HCT116 (cell line): ENCODE data around the gene SHISAL2B. TPM values are rescaled to one million over a fixed set of nuclear protein-coding genes. Genes with fewer than 3 reads are reported as not detected.
"Not testable (repeated sequence)": the region's sequence is repeated elsewhere in the genome, so short reads cannot be mapped to it uniquely, and the experiment has no call there.

Experiments
- ATAC-seq: fragments of 200-7000 bp; cut with Tn5 transposase; 2 replicates; pipeline ENCODE4 v1.9.1; 2020; ENCODE audit warnings: mild to moderate bottlenecking, moderate library complexity
- BruUV-seq: library from RNA; stranded (reverse); fragments of 400-500 nt; replicated peaks from 2 replicates; lab custom pipeline; 2021; lab: Mats Ljungman, UMichigan
- CTCF ChIA-PET: fragments of 300-600 bp; sonication (Branson Sonifier 250); formaldehyde crosslinking; loops from one replicate; lab custom pipeline; 2021; ENCODE audit warnings: antibody characterized with exemption; lab: Charles Lee
- POLR2A ChIA-PET: fragments of 300-600, 350-600 bp; sonication (Branson Sonifier 250); formaldehyde crosslinking; loops from one replicate; lab custom pipeline; 2021; ENCODE audit warnings: antibody characterized with exemption; lab: Charles Lee
- RAD21 ChIA-PET, 2 experiments: fragments of 300-600 bp; sonication (Branson Sonifier 250); formaldehyde crosslinking; loops; one replicate each; lab custom pipeline; 2023; ENCODE audit warnings: low total read pairs in 2 of 2; ENCODE audit not compliant: uncharacterized antibody in 2 of 2, unreplicated experiment in 2 of 2, low non-redundant PET in 1 of 2; lab: Charles Lee
- DNase-seq: peaks from one replicate; pipeline ENCODE4 v3.0.0-alpha.2; 2010; ENCODE audit warnings: low read depth, low spot score
- H2AFZ ChIP-seq: fragments of 200-600 bp; shearing (Covaris generic), sonication (generic); 2 replicates; pipeline ENCODE4 v1.6.1; 2017; ENCODE audit warnings: low read depth, mixed run types, mixed read lengths, antibody characterized with exemption, low read length; ENCODE audit not compliant: poor library complexity, severe bottlenecking
- H3K27ac ChIP-seq: 2 replicates; pipeline ENCODE4 v1.5.1; 2012; ENCODE audit warnings: low read depth, low read length
- H3K27me3 ChIP-seq: fragments of 200-600 bp; sonication (generic); 2 replicates; pipeline ENCODE4 v1.6.1; 2016; ENCODE audit warnings: mixed run types, low read length, mixed read lengths; ENCODE audit not compliant: insufficient read depth
- H3K36me3 ChIP-seq, 2 experiments: fragments of 200-500 bp in 1 of 2; fragments of 200-600 bp in 1 of 2; sonication (Bioruptor generic) in 1 of 2; sonication (generic) in 1 of 2; 2 replicates each; pipeline versions ENCODE4 v1.5.1 to v1.6.1; 2014 to 2016; ENCODE audit warnings: low read length in 2 of 2, inconsistent platforms in 1 of 2, mixed read lengths in 1 of 2, mixed run types in 1 of 2; ENCODE audit not compliant: insufficient read depth in 2 of 2, control insufficient read depth in 1 of 2
- H3K4me1 ChIP-seq, 2 experiments: fragments of 200-600 bp in 1 of 2; sonication (generic) in 1 of 2; 2 replicates each; pipeline versions ENCODE4 v1.5.1 to v1.6.1; 2012 to 2017; ENCODE audit warnings: low read length in 2 of 2, inconsistent platforms in 1 of 2, mild to moderate bottlenecking in 1 of 2, mixed read lengths in 1 of 2, mixed run types in 1 of 2, moderate library complexity in 1 of 2; ENCODE audit not compliant: insufficient read depth in 2 of 2, control insufficient read depth in 1 of 2
- H3K4me2 ChIP-seq: fragments of 200-600 bp; sonication (generic); 2 replicates; pipeline ENCODE4 v1.6.1; 2017; ENCODE audit warnings: mixed run types, low read length, mixed read lengths
- H3K4me3 ChIP-seq, 2 experiments: fragments of 200-600 bp in 1 of 2; sonication (generic) in 1 of 2; replicated peaks in 1 of 2; 2 replicates each; pipeline ENCODE4 v1.5.1; 2011 to 2016; ENCODE audit warnings: low read length in 2 of 2, control low read depth in 1 of 2, low read depth in 1 of 2, mild to moderate bottlenecking in 1 of 2, mixed read lengths in 1 of 2, mixed run types in 1 of 2
- H3K79me2 ChIP-seq: fragments of 200-600 bp; sonication (generic); 2 replicates; pipeline ENCODE4 v1.6.1; 2017; ENCODE audit warnings: mild to moderate bottlenecking, mixed run types, low read length, moderate library complexity, mixed read lengths; ENCODE audit not compliant: insufficient read depth
- H3K9ac ChIP-seq: fragments of 200-600 bp; sonication (generic); 2 replicates; pipeline ENCODE4 v1.6.1; 2016; ENCODE audit warnings: low read length, mixed read lengths
- H3K9me2 ChIP-seq: fragments of 200-600 bp; sonication (generic), shearing (Covaris generic); 2 replicates; pipeline ENCODE4 v1.6.1; 2017; ENCODE audit warnings: mixed run types, mild to moderate bottlenecking, moderate library complexity; ENCODE audit not compliant: insufficient read depth
- H3K9me3 ChIP-seq, 2 experiments: fragments of 200-500 bp in 1 of 2; fragments of 200-600 bp in 1 of 2; sonication (Bioruptor generic) in 1 of 2; sonication (generic) in 1 of 2; 2 replicates each; pipeline ENCODE4 v1.6.1; 2014 to 2017; ENCODE audit warnings: low read length in 2 of 2, mixed read lengths in 2 of 2, inconsistent platforms in 1 of 2, low read depth in 1 of 2, mild to moderate bottlenecking in 1 of 2, mixed run types in 1 of 2, moderate library complexity in 1 of 2; ENCODE audit not compliant: control insufficient read depth in 1 of 2, insufficient read depth in 1 of 2
- H4K20me1 ChIP-seq: fragments of 200-600 bp; sonication (generic), shearing (Covaris generic); 2 replicates; pipeline ENCODE4 v1.6.1; 2017; ENCODE audit warnings: mixed run types, mild to moderate bottlenecking, moderate library complexity; ENCODE audit not compliant: insufficient read depth
- CEBPB ChIP-seq: IDR thresholded peaks from 2 replicates; pipeline ENCODE4 v1.6.1; 2012; ENCODE audit warnings: low read depth
- EGR1 ChIP-seq: IDR thresholded peaks from 2 replicates; pipeline ENCODE4 v1.6.1; 2012; ENCODE audit warnings: low read depth
- ELF1 ChIP-seq: IDR thresholded peaks from 2 replicates; pipeline ENCODE4 v1.6.1; 2012; ENCODE audit warnings: low read depth, borderline replicate concordance
- EZH2 ChIP-seq: fragments of 200-600 bp; sonication (generic); IDR thresholded peaks from 2 replicates; pipeline ENCODE4 v1.6.1; 2017; ENCODE audit warnings: antibody characterized with exemption, mixed run types
- EZH2phosphoT487 ChIP-seq: fragments of 200-600 bp; IDR thresholded peaks from 2 replicates; pipeline ENCODE4 v1.6.1; 2018; ENCODE audit warnings: antibody characterized with exemption, borderline replicate concordance
- FOSL1 ChIP-seq: IDR thresholded peaks from 2 replicates; pipeline ENCODE4 v1.6.1; 2012; ENCODE audit warnings: low read depth
- JUND ChIP-seq: IDR thresholded peaks from 2 replicates; pipeline ENCODE4 v1.6.1; 2012
- POLR2A ChIP-seq: IDR thresholded peaks from 2 replicates; pipeline ENCODE4 v1.7.0; 2011; ENCODE audit warnings: borderline replicate concordance; ENCODE audit not compliant: insufficient read depth, insufficient read length; ENCODE audit errors: extremely low read depth
- SP1 ChIP-seq: IDR thresholded peaks from 2 replicates; pipeline ENCODE4 v1.6.1; 2012; ENCODE audit warnings: low read depth
- SRF ChIP-seq: IDR thresholded peaks from 2 replicates; pipeline ENCODE4 v1.6.1; 2012; ENCODE audit warnings: low read depth
- YY1 ChIP-seq: IDR thresholded peaks from 2 replicates; pipeline ENCODE4 v1.6.1; 2011; ENCODE audit warnings: low read length, low read depth, moderate library complexity, mild to moderate bottlenecking; ENCODE audit not compliant: insufficient replicate concordance; ENCODE audit errors: extremely low read depth
- ZNF274 ChIP-seq: fragments of 200-500 bp; sonication (Bioruptor generic); IDR thresholded peaks from 2 replicates; pipeline ENCODE4 v1.6.1; 2014; ENCODE audit warnings: mild to moderate bottlenecking, low read depth, low read length, inconsistent platforms
- intact Hi-C: fragments of 100-400 bp; cut with micrococcal nuclease; formaldehyde crosslinking; loops from 2 replicates; pipeline ENCODE4 v1.10.0; 2022
- total RNA-seq: library from RNA; stranded (reverse); gene quantifications from one replicate; pipeline ENCODE4 v1.2.1, GENCODE V29; 2021; ENCODE audit not compliant: unreplicated experiment
- TF ChIP-seq, protein P1 (sequence below), 3 experiments: fragments of 200-600 bp in 1 of 3; sonication (generic) in 1 of 3; IDR thresholded peaks in 2 of 3; conservative IDR thresholded peaks in 1 of 3; 2 replicates each; pipeline ENCODE4 v1.5.1; 2012 to 2017; ENCODE audit warnings: low read depth in 2 of 3, low read length in 2 of 3, antibody characterized with exemption in 1 of 3, borderline replicate concordance in 1 of 3, control low read depth in 1 of 3, mild to moderate bottlenecking in 1 of 3, mixed read lengths in 1 of 3, mixed run types in 1 of 3, moderate library complexity in 1 of 3; ENCODE audit not compliant: insufficient read depth in 1 of 3
- TF ChIP-seq, protein P2 (sequence below): IDR thresholded peaks from 2 replicates; pipeline ENCODE4 v1.6.1; 2012; ENCODE audit warnings: low read depth

The SHISAL2B gene
- total RNA-seq, 1 experiment from 2014 or later, result not detected

DNA sequence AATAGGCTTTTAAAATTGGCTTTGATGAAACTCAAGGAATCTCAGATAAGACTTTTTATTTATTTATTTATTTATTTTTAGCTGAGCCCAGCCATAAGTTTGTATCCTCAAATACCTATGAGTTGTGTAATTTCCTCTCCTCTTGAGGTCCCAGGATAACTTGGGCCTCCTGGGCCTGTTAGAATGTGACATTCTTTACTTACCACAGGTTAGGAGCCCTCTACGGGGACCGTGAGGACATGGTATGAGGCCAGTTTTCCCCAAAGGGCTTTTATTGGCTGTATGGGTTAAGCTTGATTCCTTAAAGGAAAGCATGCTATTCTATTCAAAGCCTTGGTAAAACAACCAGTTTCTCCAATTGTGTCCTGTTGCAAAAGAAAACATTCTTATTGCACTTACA, 16.9 kb downstream of the SHISAL2B start:
- BruUV-seq, result no TSS peak
- H3K9ac ChIP-seq, result no peak overlapping the region
- H3K4me3 ChIP-seq, result no peak overlapping the region
- no peaks in the 10 kb centered on the region for H3K36me3 ChIP-seq
- H3K27me3 ChIP-seq, result no peaks in the 10 kb centered on the region
- no peaks in the 10 kb centered on the region for H3K9me2 ChIP-seq
- H3K79me2 ChIP-seq, result no peaks in the 10 kb centered on the region
- ChIA-PET CTCF (no interaction called here), RAD21 (no interaction called here), POLR2A (no interaction called here)
- intact Hi-C loops, result no loop called here
- no peaks in the 10 kb centered on the region for H3K4me1 ChIP-seq
- no peak overlapping the region for H3K27ac ChIP-seq
- TF ChIP-seq, protein P1, sequence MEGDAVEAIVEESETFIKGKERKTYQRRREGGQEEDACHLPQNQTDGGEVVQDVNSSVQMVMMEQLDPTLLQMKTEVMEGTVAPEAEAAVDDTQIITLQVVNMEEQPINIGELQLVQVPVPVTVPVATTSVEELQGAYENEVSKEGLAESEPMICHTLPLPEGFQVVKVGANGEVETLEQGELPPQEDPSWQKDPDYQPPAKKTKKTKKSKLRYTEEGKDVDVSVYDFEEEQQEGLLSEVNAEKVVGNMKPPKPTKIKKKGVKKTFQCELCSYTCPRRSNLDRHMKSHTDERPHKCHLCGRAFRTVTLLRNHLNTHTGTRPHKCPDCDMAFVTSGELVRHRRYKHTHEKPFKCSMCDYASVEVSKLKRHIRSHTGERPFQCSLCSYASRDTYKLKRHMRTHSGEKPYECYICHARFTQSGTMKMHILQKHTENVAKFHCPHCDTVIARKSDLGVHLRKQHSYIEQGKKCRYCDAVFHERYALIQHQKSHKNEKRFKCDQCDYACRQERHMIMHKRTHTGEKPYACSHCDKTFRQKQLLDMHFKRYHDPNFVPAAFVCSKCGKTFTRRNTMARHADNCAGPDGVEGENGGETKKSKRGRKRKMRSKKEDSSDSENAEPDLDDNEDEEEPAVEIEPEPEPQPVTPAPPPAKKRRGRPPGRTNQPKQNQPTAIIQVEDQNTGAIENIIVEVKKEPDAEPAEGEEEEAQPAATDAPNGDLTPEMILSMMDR (IDR thresholded peaks at IDR 0.05 in 2 of 3, conservative IDR thresholded peaks at IDR 0.05 in 1 of 3; ENCODE audit: borderline replicate concordance in 1 of 3, insufficient read depth in 1 of 3, low read depth in 2 of 3, low read length in 2 of 3), result no peak
- no peak for TF ChIP-seq SP1
- TF ChIP-seq, protein P2, sequence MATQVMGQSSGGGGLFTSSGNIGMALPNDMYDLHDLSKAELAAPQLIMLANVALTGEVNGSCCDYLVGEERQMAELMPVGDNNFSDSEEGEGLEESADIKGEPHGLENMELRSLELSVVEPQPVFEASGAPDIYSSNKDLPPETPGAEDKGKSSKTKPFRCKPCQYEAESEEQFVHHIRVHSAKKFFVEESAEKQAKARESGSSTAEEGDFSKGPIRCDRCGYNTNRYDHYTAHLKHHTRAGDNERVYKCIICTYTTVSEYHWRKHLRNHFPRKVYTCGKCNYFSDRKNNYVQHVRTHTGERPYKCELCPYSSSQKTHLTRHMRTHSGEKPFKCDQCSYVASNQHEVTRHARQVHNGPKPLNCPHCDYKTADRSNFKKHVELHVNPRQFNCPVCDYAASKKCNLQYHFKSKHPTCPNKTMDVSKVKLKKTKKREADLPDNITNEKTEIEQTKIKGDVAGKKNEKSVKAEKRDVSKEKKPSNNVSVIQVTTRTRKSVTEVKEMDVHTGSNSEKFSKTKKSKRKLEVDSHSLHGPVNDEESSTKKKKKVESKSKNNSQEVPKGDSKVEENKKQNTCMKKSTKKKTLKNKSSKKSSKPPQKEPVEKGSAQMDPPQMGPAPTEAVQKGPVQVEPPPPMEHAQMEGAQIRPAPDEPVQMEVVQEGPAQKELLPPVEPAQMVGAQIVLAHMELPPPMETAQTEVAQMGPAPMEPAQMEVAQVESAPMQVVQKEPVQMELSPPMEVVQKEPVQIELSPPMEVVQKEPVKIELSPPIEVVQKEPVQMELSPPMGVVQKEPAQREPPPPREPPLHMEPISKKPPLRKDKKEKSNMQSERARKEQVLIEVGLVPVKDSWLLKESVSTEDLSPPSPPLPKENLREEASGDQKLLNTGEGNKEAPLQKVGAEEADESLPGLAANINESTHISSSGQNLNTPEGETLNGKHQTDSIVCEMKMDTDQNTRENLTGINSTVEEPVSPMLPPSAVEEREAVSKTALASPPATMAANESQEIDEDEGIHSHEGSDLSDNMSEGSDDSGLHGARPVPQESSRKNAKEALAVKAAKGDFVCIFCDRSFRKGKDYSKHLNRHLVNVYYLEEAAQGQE, result no peak
- TF ChIP-seq EZH2, result no peak
- TF ChIP-seq EGR1, result no peak
- no peak for TF ChIP-seq ELF1
- no peak for TF ChIP-seq SRF
- no peak for TF ChIP-seq YY1
- TF ChIP-seq ZNF274, result no peak
- TF ChIP-seq FOSL1, result no peak
- TF ChIP-seq JUND, result no peak
- no peak for TF ChIP-seq CEBPB
- no peak for TF ChIP-seq POLR2A
- no peak for TF ChIP-seq EZH2phosphoT487
- no peaks in the 10 kb centered on the region for H3K9me3 ChIP-seq
- no peaks in the 10 kb centered on the region for H4K20me1 ChIP-seq
- DNase-seq (no peak), ATAC-seq (no peak)
- H2AFZ ChIP-seq, result no peak overlapping the region
- H3K4me2 ChIP-seq, result no peak overlapping the region

DNA sequence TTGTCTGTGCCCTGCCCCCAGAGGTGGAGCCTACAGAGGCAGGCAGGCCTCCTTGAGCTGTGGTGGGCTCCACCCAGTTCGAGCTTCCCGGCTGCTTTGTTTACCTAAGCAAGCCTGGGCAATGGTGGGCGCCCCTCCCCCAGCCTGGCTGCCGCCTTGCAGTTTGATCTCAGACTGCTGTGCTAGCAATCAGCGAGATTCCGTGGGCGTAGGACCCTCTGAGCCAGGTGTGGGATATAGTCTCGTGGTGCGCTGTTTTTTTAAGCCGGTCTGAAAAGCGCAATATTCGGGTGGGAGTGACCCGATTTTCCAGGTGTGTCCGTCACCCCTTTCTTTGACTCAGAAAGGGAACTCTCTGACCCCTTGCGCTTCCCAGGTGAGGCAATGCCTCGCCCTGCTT, 24.2 kb downstream of the SHISAL2B start:
- CTCF ChIA-PET, DNase-seq, H3K9me3 ChIP-seq, H4K20me1 ChIP-seq, ATAC-seq, H2AFZ ChIP-seq, H3K9me2 ChIP-seq, H3K9ac ChIP-seq, RAD21 ChIA-PET, H3K4me2 ChIP-seq, H3K36me3 ChIP-seq, H3K4me3 ChIP-seq, intact Hi-C loops, POLR2A ChIA-PET, H3K27me3 ChIP-seq, BruUV-seq, H3K79me2 ChIP-seq, H3K27ac ChIP-seq, H3K4me1 ChIP-seq: not testable (repeated sequence)
